Stimulated activated naive CD4-positive, alpha-beta T cell (primary cell): Measurements from ENCODE around the gene MAML1.
A peak's percentile ranks its signal among the peaks of the same experiment; 100 is the strongest.
"Not testable (repeated sequence)": the region's sequence is repeated elsewhere in the genome, so short reads cannot be mapped to it uniquely, and the experiment has no call there.

Experiments
- DNase-seq, 6 experiments: peaks; one replicate each; lab custom pipeline; 2025; lab: John Stamatoyannopoulos, UW

Gene MAML1

GRCh38 chr5:179732412-179732917 lies at the start of gene MAML1:
Gene MAML1, plus strand, starts transcription at chr5:179732822. Its CDS starts 291 bp downstream, at chr5:179733113.
- DNase-seq, result peak; percentile 96 to 99 (median 98)

- DNase-seq, result not testable (repeated sequence)
Observed at GRCh38 chr5:179689212-179689611, 43.4 kb upstream of the MAML1 start.

GRCh38 chr5:179694561-179694960 lies 38.1 kb upstream of the MAML1 start:
- no peak for DNase-seq

- no peak for DNase-seq
Observed at GRCh38 chr5:179696603-179697002, 36.0 kb upstream of the MAML1 start.

- no peak for DNase-seq
Observed at GRCh38 chr5:179697108-179697507, 35.5 kb upstream of the MAML1 start.

GRCh38 chr5:179697543-179697942 lies 35.1 kb upstream of the MAML1 start:
- not testable (repeated sequence) for DNase-seq

GRCh38 chr5:179697993-179698934 lies 34.4 kb upstream of the MAML1 start:
- DNase-seq, result peak; percentile 96 to 99 (median 98)

GRCh38 chr5:179698935-179699615 lies 33.5 kb upstream of the MAML1 start, which contains the start of gene CANX:
Gene CANX, plus strand, starts transcription at chr5:179698967. Its CDS starts 6,715 bp downstream, at chr5:179705682.
- peak in 2 of 6 experiments; percentile 52 to 69 for DNase-seq

- DNase-seq, result peak in 2 of 6 experiments; percentile 11 to 22
Observed at GRCh38 chr5:179699616-179700237, 32.9 kb upstream of the MAML1 start.

GRCh38 chr5:179700401-179700918 lies 32.2 kb upstream of the MAML1 start:
- DNase-seq, result no peak

- DNase-seq, result no peak
Observed at GRCh38 chr5:179716286-179716685, 16.3 kb upstream of the MAML1 start.

GRCh38 chr5:179720222-179720621 lies 12.4 kb upstream of the MAML1 start:
- DNase-seq, result no peak

- DNase-seq, result no peak
Observed at GRCh38 chr5:179724163-179724562, 8.5 kb upstream of the MAML1 start.

GRCh38 chr5:179727106-179727505 lies 5.5 kb upstream of the MAML1 start:
- DNase-seq, result no peak

- no peak for DNase-seq
Observed at GRCh38 chr5:179729303-179729702, 3.3 kb upstream of the MAML1 start.

- no peak for DNase-seq
Observed at GRCh38 chr5:179729727-179730126, 2.9 kb upstream of the MAML1 start.

GRCh38 chr5:179730356-179730755 lies 2.3 kb upstream of the MAML1 start:
- no peak for DNase-seq

- no peak for DNase-seq
Observed at GRCh38 chr5:179730852-179731251, 1.8 kb upstream of the MAML1 start.

- DNase-seq, result peak in 3 of 6 experiments; percentile 3 to 14 (median 11)
Observed at GRCh38 chr5:179731791-179732411, 721 bp upstream of the MAML1 start.

GRCh38 chr5:179732918-179733771 lies 523 bp downstream of the MAML1 start:
- DNase-seq, result peak in 3 of 6 experiments; percentile 23 to 76 (median 38)
